Adrenal gland (tissue), 12 donors: Measurements from ENCODE around the gene STRN3. TPM values are rescaled to one million over a fixed set of nuclear protein-coding genes. Genes with fewer than 3 reads are reported as not detected.
A peak's percentile ranks its signal among the peaks of the same experiment; 100 is the strongest.

ENCODE experiments used
- DNase-seq, 7 donors: peaks; one replicate each; pipeline ENCODE4 v3.0.0-alpha.2; 2019 to 2020
- H3K27ac ChIP-seq, 5 donors: fragments of 200-600 bp; sonication (generic) in 4 of 5; 1 replicate in 3 of 5; 2 replicates in 2 of 5; pipeline versions ENCODE4 v1.5.1 to v1.8.0; 2016 to 2020; ENCODE audit warnings: mild to moderate bottlenecking in 1 of 5
- H3K27me3 ChIP-seq: fragments of 200-600 bp; 2 replicates; pipeline ENCODE4 v1.8.0; 2021
- H3K36me3 ChIP-seq, 2 donors: fragments of 200-600 bp; replicated peaks in 1 of 2; 1 replicate in 1 of 2; 2 replicates in 1 of 2; pipeline versions ENCODE4 v1.5.1 to v1.8.0; 2018 to 2022
- H3K4me1 ChIP-seq, 2 donors: fragments of 200-600 bp; replicated peaks in 1 of 2; 1 replicate in 1 of 2; 2 replicates in 1 of 2; pipeline versions ENCODE4 v1.5.1 to v1.8.0; 2018 to 2021
- H3K4me3 ChIP-seq, 4 donors: fragments of 200-600 bp; sonication (generic) in 3 of 4; one replicate each; pipeline ENCODE4 v1.5.1; 2016 to 2018
- H3K9me3 ChIP-seq, 3 donors: fragments of 200-600 bp; sonication (generic) in 1 of 3; replicated peaks in 1 of 3; 1 replicate in 2 of 3; 2 replicates in 1 of 3; pipeline versions ENCODE4 v1.5.1 to v1.8.0; 2016 to 2021
- POLR2A ChIP-seq, 2 donors: fragments of 450-650 bp; IDR thresholded peaks; one replicate each; pipeline ENCODE4 v1.6.1; 2017; ENCODE audit warnings: antibody characterized with exemption in 2 of 2, mild to moderate bottlenecking in 2 of 2, moderate library complexity in 1 of 2
- WGBS, 4 donors: extraction: QIAGEN DNeasy Blood & Tissue Kit in 2 of 4; methylation state at CpG; one replicate each; pipeline versions ENCODE4 v1.1.5 to v1.1.7; 2013 to 2017; 5-methylcytosine and 5-hydroxymethylcytosine counted together
- intact Hi-C, 2 donors: fragments of 100-400 bp; cut with DNase I; formaldehyde crosslinking; loops; one replicate each; pipeline versions ENCODE4 v1.14.1 to v1.15.0; 2022 to 2023
- polyA plus RNA-seq, 3 donors: library from polyadenylated mRNA; stranded (reverse); fragments of 200-250 nt in 2 of 3; fragments of 350-450 nt in 1 of 3; fragmentation: Illumina TruSeq in 1 of 3; extraction: RNeasy Lipid Tissue Mini Kit (QIAGEN cat#74804) in 1 of 3; gene quantifications; one replicate each; pipeline ENCODE4 v1.2.3, GENCODE V29; 2013 to 2014
- total RNA-seq, 9 donors: library from RNA; depleted of rRNA in 4 of 9; stranded (reverse); fragments of >200 nt in 4 of 9; fragments of 120-200 nt in 1 of 9; fragmentation: NEBNext Ultra II Directional in 1 of 9; extraction: Animal tissue kit (Norgen Biotek cat#: 25700) in 1 of 9; gene quantifications; one replicate each; pipeline versions ENCODE4 v1.1.0 to v1.2.4, GENCODE V29; 2013 to 2023
- TF ChIP-seq, protein P1 (sequence below), 6 experiments: fragments of 450-650 bp in 4 of 6; fragments of 200-600 bp in 2 of 6; sonication (generic) in 1 of 6; IDR thresholded peaks; 1 replicate in 5 of 6; 2 replicates in 1 of 6; pipeline versions ENCODE4 v1.5.1 to v1.8.0; 2016 to 2021; ENCODE audit warnings: antibody characterized with exemption in 6 of 6, mild to moderate bottlenecking in 2 of 6, moderate library complexity in 1 of 6
- donor health status: healthy with polysubstance abuse.
- donor health status: Bipolar disorder and iron deficiency.
- donor health status: DM: yes; HTN: yes; CAD: no.
- donor health status: DM: no; HTN: no; CAD: no.
- donor health status: DM: no; HTN: no; CAD: no.
- donor health status: DM: yes; HTN: yes; CAD: no.

STRN3 gene
- total and polyA plus RNA-seq, 12 donors = 11.0 to 61.2 (median 36.2) TPM

DNA sequence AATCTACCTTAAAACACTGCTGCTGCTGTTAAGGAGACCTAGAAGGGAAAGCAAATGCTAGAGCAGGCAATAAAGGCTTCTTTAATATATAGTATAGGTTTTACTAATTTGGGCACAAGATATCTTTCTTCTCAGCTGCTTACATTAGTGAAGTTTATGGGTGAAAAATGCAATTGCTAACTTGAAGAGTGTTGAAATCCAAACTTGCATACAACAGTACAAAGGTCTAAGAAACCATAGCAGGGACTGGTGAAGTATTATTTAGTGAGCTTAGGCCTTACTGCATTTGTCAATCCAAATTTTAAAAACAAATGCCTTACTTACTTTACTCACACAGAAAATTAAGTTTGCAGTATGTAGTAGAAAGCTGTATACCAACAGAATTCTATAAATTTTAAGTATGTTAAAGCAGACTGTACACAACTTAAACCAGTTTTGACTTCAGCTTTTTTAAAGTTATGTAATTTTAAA lies 2.1 kb downstream of the STRN3 start:
- TF ChIP-seq POLR2A (IDR thresholded peaks at IDR 0.05) = no peak
- TF ChIP-seq, protein P1, sequence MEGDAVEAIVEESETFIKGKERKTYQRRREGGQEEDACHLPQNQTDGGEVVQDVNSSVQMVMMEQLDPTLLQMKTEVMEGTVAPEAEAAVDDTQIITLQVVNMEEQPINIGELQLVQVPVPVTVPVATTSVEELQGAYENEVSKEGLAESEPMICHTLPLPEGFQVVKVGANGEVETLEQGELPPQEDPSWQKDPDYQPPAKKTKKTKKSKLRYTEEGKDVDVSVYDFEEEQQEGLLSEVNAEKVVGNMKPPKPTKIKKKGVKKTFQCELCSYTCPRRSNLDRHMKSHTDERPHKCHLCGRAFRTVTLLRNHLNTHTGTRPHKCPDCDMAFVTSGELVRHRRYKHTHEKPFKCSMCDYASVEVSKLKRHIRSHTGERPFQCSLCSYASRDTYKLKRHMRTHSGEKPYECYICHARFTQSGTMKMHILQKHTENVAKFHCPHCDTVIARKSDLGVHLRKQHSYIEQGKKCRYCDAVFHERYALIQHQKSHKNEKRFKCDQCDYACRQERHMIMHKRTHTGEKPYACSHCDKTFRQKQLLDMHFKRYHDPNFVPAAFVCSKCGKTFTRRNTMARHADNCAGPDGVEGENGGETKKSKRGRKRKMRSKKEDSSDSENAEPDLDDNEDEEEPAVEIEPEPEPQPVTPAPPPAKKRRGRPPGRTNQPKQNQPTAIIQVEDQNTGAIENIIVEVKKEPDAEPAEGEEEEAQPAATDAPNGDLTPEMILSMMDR (IDR thresholded peaks at IDR 0.05) = no peak
- intact Hi-C loops = loop anchor here (10.0 kb wide), 1 partner anchor 61 kb away; no protein-coding TSS in a partner anchor
- H3K4me1 ChIP-seq = peaks cover 0 to 36% of the 10 kb centered on the region in 2 donors

DNA sequence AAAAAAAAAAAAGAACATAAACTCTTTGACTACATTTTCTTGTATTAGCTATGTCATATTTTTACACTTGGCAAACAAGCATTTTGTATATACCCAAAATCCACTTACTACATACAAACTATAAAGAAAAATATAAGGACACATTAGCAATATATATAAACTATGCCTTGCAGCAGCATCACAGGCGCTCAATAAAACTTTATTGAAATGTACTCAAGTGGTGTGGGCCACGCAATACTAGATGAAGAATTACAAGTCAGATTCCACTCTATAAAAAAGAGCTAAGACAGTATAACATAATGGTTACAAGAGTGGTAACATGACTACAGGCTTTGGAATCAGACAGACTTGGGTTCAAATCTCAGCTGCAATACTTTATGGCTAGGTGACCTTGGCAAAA lies 3.8 kb downstream of the STRN3 start:
- no peaks in the 10 kb centered on the region for H3K36me3 ChIP-seq
- H3K9me3 ChIP-seq = no peaks in the 10 kb centered on the region
- 60 to 100% (median 73%) methylated on average over 2 of the region's 2 CpGs for WGBS, 4 donors
- H3K4me1 ChIP-seq = peaks cover 0 to 29% of the 10 kb centered on the region in 2 donors
- H3K4me3 ChIP-seq = no peak overlapping the region
- intact Hi-C loops = loop anchor here (10.0 kb wide), 1 partner anchor 62 kb away; no protein-coding TSS in a partner anchor
- no peaks in the 10 kb centered on the region for H3K27me3 ChIP-seq
- no peak for TF ChIP-seq POLR2A (IDR thresholded peaks at IDR 0.05)
- TF ChIP-seq, protein P1 (IDR thresholded peaks at IDR 0.05) = no peak
- H3K27ac ChIP-seq = no peak overlapping the region
- DNase-seq = no peak

More for the DNA sequence above, 2.1 kb downstream of the STRN3 start:
- Histone ChIP-seq H3K9me3 (no peaks in the 10 kb centered on the region), H3K36me3 (no peaks in the 10 kb centered on the region), H3K27me3 (no peaks in the 10 kb centered on the region), H3K27ac (peak overlapping the region in 1 of 5 donors; percentile 99), H3K4me3 (peak overlapping the region in 1 of 4 donors; percentile 98)
- no peak for DNase-seq

DNA sequence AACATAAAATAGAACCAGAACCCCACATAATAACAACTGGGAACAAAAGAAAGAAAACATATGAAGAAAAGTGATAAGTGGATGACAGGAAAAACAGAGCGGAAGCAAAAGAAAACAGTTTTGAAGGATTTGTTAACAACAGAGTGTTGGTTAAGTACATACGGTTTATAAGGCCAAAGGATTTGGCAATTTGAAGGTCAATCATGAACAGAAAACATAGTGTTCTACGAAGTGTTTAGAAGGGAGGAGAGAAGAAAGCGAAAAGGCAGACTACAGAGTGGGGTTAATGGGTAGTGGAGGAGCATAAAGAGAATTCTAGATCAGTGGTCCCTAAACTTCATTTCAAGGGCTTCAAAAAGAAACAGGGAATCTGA lies 4.6 kb downstream of the STRN3 start:
- H3K36me3 ChIP-seq = no peaks in the 10 kb centered on the region
- 50 to 68% (median 61%) methylated on average over 4 of the region's 4 CpGs for WGBS, 4 donors
- H3K4me3 ChIP-seq = no peak overlapping the region
- no peaks in the 10 kb centered on the region for H3K9me3 ChIP-seq
- H3K27ac ChIP-seq = no peak overlapping the region
- peaks cover 0 to 26% of the 10 kb centered on the region in 2 donors for H3K4me1 ChIP-seq
- DNase-seq = no peak
- TF ChIP-seq POLR2A (IDR thresholded peaks at IDR 0.05) = no peak
- TF ChIP-seq, protein P1 (IDR thresholded peaks at IDR 0.05) = no peak
- intact Hi-C loops = loop anchor here (10.0 kb wide), 1 partner anchor 63 kb away; no protein-coding TSS in a partner anchor
- H3K27me3 ChIP-seq = no peaks in the 10 kb centered on the region

DNA sequence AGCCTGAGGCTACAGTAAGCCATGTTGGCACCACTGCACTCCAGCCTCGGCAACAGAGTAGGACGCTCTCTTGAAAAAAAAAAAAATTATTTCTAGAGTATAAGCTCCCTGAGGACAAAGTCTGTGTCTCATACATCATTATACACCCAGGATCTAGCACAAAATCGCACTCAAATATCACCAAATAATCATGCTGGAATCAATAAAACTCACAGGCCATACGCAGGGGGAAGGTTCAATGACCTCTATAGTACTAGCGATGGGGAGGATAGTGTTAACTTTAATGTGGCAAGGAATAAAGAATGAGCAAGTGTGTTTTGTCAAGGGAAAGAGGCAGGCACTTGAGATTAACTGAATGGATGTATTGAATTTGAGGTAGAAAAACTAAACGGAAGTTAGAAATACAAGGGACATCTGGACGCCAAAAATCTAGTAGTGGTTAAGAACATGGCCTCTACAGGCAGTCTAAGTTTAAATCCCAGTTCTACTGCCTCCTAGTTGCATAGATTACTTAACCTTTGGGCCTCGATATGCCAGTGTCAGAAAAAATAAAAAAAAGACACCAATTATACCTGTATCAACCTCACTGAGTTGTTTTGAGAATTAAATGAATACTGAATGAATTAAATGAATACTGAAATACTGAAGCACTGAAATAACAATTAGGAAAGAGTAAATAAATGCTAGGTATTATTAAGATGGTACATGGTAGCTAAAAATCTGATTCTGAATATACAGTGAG lies 5.2 kb downstream of the STRN3 start:
- no peaks in the 10 kb centered on the region for H3K36me3 ChIP-seq
- intact Hi-C loops = loop anchor here (10.0 kb wide), 1 partner anchor 64 kb away; no protein-coding TSS in a partner anchor

More for the DNA sequence above, 5.2 kb downstream of the STRN3 start:
- no peaks in the 10 kb centered on the region for H3K9me3 ChIP-seq
- H3K27ac ChIP-seq = no peak overlapping the region
- DNase-seq = no peak
- no peaks in the 10 kb centered on the region for H3K27me3 ChIP-seq
- peaks cover 0 to 26% of the 10 kb centered on the region in 2 donors for H3K4me1 ChIP-seq
- no peak overlapping the region for H3K4me3 ChIP-seq
- 86 to 92% (median 89%) methylated on average over 8 of the region's 8 CpGs for WGBS, 4 donors
- no peak for TF ChIP-seq POLR2A (IDR thresholded peaks at IDR 0.05)
- TF ChIP-seq, protein P1 (IDR thresholded peaks at IDR 0.05) = no peak
